GM10248 (cell line): ENCODE results near the gene MFAP4.

Source experiments
- CTCF ChIA-PET: fragments of 300-600 bp; sonication (Branson Sonifier 250); formaldehyde crosslinking; extraction: SDS; loops from one replicate; lab custom pipeline; 2021; ENCODE audit warnings: antibody characterized with exemption; lab: Yijun Ruan, JAX
- POLR2A ChIA-PET: fragments of 350-650 bp; sonication (Branson Sonifier 250); formaldehyde crosslinking; extraction: SDS; loops from one replicate; lab custom pipeline; 2020; ENCODE audit warnings: antibody characterized with exemption; lab: Yijun Ruan, JAX
- DNase-seq: peaks from one replicate; pipeline ENCODE4 v3.0.0; 2012; ENCODE audit errors: extremely low spot score
- TF ChIP-seq, protein P1 (sequence below): IDR thresholded peaks from 2 replicates; pipeline ENCODE4 v1.5.1; 2012; ENCODE audit warnings: mild to moderate bottlenecking, low read depth; ENCODE audit errors: extremely low read depth, missing control alignments, control extremely low read depth

Gene MFAP4

GRCh38 chr17:19415806-19416775 lies 29.1 kb upstream of the MFAP4 start:
- TF ChIP-seq, protein P1, sequence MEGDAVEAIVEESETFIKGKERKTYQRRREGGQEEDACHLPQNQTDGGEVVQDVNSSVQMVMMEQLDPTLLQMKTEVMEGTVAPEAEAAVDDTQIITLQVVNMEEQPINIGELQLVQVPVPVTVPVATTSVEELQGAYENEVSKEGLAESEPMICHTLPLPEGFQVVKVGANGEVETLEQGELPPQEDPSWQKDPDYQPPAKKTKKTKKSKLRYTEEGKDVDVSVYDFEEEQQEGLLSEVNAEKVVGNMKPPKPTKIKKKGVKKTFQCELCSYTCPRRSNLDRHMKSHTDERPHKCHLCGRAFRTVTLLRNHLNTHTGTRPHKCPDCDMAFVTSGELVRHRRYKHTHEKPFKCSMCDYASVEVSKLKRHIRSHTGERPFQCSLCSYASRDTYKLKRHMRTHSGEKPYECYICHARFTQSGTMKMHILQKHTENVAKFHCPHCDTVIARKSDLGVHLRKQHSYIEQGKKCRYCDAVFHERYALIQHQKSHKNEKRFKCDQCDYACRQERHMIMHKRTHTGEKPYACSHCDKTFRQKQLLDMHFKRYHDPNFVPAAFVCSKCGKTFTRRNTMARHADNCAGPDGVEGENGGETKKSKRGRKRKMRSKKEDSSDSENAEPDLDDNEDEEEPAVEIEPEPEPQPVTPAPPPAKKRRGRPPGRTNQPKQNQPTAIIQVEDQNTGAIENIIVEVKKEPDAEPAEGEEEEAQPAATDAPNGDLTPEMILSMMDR = no peak
- DNase-seq = no peak
- ChIA-PET CTCF (no interaction called here), POLR2A (no interaction called here)

DNA sequence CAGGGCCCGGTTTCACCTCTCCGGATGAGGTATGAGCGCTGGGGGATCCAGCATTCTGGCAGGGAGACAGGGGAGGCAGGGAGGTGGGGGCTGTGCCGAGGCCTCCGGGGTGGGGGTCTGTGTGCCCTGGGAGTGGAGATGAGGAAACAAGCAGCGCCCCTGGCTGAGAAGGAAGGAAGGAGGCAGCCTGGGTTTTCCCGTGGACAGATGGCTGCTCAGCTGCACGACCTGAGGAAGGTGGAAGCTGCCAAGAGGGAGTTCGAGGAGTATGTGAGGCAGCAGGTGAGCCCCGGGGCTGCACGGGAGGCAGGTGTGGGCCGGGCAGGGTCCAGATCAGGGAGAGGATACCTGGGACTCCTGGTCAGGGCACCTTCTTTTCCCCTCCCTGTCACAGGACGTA lies 28.3 kb upstream of the MFAP4 start:
- DNase-seq = no peak
- ChIA-PET POLR2A (no interaction called here), CTCF (no interaction called here)
- TF ChIP-seq, protein P1 = no peak

DNA sequence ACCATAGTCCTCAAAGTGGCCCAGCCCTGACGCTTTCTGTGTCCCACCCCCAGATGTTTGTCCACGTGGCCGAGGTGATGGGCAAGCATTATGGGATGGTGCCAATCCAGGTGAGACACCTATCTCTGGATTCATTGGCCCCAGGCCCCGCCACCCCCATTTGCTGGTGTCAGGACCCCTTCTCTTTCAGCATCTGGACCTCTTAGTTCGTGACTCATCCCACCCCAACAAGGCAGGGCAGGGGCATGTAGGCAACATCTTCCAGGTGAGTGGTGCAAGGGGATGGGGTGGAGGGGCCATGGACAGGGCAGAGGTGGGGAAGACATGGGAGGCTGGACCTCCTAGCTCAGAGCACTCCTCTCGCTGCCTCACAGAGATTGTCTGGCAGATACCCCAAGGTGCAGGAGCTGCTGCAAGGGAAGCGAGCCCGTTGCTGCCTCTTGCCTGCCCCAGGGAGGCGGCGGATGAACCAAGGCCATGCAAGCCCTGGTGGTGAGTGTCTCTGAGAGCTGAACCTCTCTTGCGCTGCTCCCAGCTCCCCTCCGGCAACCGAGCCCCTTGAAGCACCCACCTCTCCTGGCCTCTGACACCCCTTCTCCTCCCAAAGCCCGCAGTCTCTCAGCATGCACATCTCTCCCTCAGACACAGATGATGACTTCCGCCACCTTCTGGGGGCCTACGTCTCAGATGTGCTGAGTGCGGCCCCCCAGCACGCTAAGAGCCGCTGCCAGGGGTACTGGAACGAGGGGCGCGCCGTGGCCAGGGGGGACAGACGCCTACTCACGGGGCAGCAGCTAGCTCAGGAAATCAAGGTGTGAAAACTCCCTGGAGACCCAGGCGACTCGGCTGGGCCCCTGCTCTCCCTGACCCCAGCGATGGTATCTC lies 27.6 kb upstream of the MFAP4 start:
- CTCF ChIA-PET = interaction anchor here (0.9 kb wide), 1 partner anchor 17 kb away, joined by 3 read pairs; no protein-coding TSS in a partner anchor
- no peak for DNase-seq
- TF ChIP-seq, protein P1 = no peak
- POLR2A ChIA-PET = no interaction called here

DNA sequence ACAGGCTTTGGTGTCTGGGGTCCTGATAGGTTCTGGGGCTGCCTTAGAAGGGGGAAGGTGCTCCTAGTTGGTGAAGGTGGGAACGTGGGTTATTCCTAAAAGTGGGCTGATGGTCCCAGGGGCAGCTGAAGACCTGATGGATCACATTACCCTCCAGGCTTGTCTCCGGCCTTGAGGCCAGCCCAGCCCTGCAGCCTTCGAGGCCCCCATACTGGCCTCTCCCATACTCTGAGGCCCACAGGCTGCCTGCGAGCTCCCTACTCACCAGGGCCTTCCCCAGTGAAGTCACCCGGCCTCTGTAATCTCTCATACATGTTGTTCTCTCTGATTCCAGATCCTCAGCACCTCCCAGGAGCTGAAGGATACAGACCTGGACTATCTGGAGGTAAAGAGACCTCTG lies 26.8 kb upstream of the MFAP4 start:
- CTCF ChIA-PET = interaction anchor here (0.9 kb wide), 1 partner anchor 16 kb away, joined by 3 read pairs; no protein-coding TSS in a partner anchor
- POLR2A ChIA-PET = no interaction called here

DNA sequence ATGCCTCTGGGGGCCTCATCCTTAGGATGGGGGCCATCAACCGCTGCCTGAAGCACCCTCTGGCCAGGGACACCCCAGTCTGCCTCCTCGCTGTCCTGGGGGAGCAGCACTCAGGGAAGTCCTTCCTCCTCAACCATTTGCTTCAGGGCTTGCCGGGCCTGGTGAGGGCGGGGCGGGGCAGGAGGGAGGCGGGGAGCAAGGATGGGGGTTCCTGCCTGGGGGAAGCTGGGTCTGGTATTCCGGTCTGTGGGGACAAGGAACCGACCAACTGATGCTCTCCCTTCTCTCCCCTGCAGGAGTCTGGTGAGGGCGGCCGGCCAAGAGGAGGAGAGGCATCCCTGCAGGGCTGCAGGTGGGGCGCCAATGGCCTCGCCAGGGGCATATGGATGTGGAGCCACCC lies 26.0 kb upstream of the MFAP4 start:
- DNase-seq = no peak
- POLR2A ChIA-PET = no interaction called here
- TF ChIP-seq, protein P1 = no peak
- CTCF ChIA-PET = interaction anchor here (1.0 kb wide), 1 partner anchor 35 kb away, joined by 3 read pairs; no protein-coding TSS in a partner anchor

More for the DNA sequence above, 26.8 kb upstream of the MFAP4 start:
- TF ChIP-seq, protein P1 = no peak
- DNase-seq = no peak

DNA sequence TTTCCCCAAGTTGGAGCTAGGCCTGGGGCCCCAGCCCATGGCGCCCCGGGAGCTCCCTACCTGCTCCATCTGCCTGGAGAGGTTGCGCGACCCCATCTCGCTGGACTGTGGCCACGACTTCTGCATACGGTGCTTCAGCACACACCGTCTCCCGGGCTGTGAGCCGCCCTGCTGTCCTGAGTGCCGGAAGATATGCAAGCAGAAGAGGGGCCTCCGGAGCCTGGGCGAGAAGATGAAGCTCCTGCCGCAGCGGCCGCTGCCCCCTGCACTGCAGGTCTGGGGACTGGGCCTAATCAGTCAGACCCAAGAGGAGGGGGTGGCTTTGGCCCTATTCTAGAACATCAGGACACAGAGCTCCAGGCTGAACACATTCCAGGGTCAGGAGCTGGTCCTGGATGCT lies 25.5 kb upstream of the MFAP4 start:
- ChIA-PET CTCF (interaction anchor here (1.0 to 4.1 kb wide), 2 partner anchors 35 to 50 kb away, joined by 3 to 11 read pairs; partner anchors contain the start of gene B9D1), POLR2A (no interaction called here)
- TF ChIP-seq, protein P1 = no peak
- DNase-seq = no peak
